RPMI8226 (cell line): ENCODE results near the gene TEX53.

ENCODE experiments used
- DNase-seq: peaks from one replicate; pipeline ENCODE4 v3.0.0-alpha.2; 2015

Gene TEX53

GRCh38 chr9:114678795-114679194, 21.2 kb upstream of the TEX53 start:
- DNase-seq, result no peak

- DNase-seq, result no peak
Measured at GRCh38 chr9:114678130-114678529, 20.5 kb upstream of the TEX53 start.

- peak; percentile 77 for DNase-seq
Measured at GRCh38 chr9:114677418-114677817, 19.8 kb upstream of the TEX53 start.

- DNase-seq, result no peak
Measured at GRCh38 chr9:114676901-114677300, 19.3 kb upstream of the TEX53 start.

- no peak for DNase-seq
Measured at GRCh38 chr9:114674798-114675540, 17.4 kb upstream of the TEX53 start.

GRCh38 chr9:114674076-114674797, 16.6 kb upstream of the TEX53 start:
- no peak for DNase-seq

GRCh38 chr9:114671605-114672004, 14.0 kb upstream of the TEX53 start:
- DNase-seq, result no peak

- no peak for DNase-seq
Measured at GRCh38 chr9:114669961-114670360, 12.4 kb upstream of the TEX53 start.

- DNase-seq, result no peak
Measured at GRCh38 chr9:114668146-114668545, 10.5 kb upstream of the TEX53 start.

GRCh38 chr9:114666851-114667250, 9.2 kb upstream of the TEX53 start:
- no peak for DNase-seq

GRCh38 chr9:114666401-114666800, 8.8 kb upstream of the TEX53 start:
- no peak for DNase-seq

- no peak for DNase-seq
Measured at GRCh38 chr9:114664181-114664580, 6.6 kb upstream of the TEX53 start.

GRCh38 chr9:114662081-114662989, 4.7 kb upstream of the TEX53 start:
- DNase-seq, result peak; percentile 50

- no peak for DNase-seq
Measured at GRCh38 chr9:114656301-114656700, 1.3 kb downstream of the TEX53 start.

GRCh38 chr9:114655689-114656088, 1.9 kb downstream of the TEX53 start:
- no peak for DNase-seq

GRCh38 chr9:114653556-114654159, 3.9 kb downstream of the TEX53 start:
- DNase-seq, result peak; percentile 71

- DNase-seq, result no peak
Measured at GRCh38 chr9:114652776-114653555, 4.6 kb downstream of the TEX53 start.

GRCh38 chr9:114643896-114644295, 13.7 kb downstream of the TEX53 start:
- DNase-seq, result no peak

GRCh38 chr9:114643001-114643400, 14.6 kb downstream of the TEX53 start:
- no peak for DNase-seq

- DNase-seq, result no peak
Measured at GRCh38 chr9:114641967-114642366, 15.6 kb downstream of the TEX53 start.

- no peak for DNase-seq
Measured at GRCh38 chr9:114638404-114638803, 19.2 kb downstream of the TEX53 start.

- no peak for DNase-seq
Measured at GRCh38 chr9:114634387-114634786, 23.2 kb downstream of the TEX53 start.
